A549 (cell line): ENCODE results near the gene HGFAC.

ENCODE experiments used
- CHD4 ChIP-seq: fragments of 200-600 bp; sonication (generic); IDR thresholded peaks from 2 replicates; pipeline ENCODE4 v1.6.1; 2016; ENCODE audit warnings: antibody characterized with exemption, mild to moderate bottlenecking, borderline replicate concordance
- CTCF ChIP-seq: fragments of >200 bp; sonication (Bioruptor Twin); formaldehyde crosslinking; IDR thresholded peaks from 3 replicates; pipeline ENCODE4 v1.5.1; 2016

- TF ChIP-seq CTCF (no peak), CHD4 (no peak)
Measured at GRCh38 chr4:3407171-3407771, 34.5 kb upstream of the HGFAC start.
